ENCODE measurements around the gene SHPK. TPM values are rescaled to one million over a fixed set of nuclear protein-coding genes. Genes with fewer than 3 reads are reported as not detected.
A peak's percentile ranks its signal among the peaks of the same experiment; 100 is the strongest.

SHPK gene
- total and polyA plus RNA-seq, 8 donors = 7.4 to 10.5 (median 8.8) TPM

DNA sequence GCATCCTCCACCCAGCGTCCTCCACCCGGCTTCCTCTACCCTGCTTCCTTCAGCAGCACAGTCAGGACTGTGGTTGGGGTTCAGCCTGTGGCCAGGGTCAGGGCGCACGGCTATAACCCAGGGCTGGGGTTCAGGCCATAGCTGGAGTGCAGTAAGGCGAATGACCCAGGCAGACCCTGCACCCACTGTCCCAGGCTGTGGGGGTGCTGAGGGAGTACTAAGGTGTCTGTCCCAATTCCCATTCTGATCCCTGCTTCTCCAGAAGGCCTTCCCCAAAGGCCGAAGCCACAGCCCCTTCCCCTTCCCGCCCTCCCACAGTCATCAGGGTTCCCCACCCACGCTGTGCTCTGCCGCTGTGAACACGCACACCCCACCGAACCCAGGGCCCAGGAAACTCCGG, 45.0 kb upstream of the SHPK start:
- TF ChIP-seq, protein P1, sequence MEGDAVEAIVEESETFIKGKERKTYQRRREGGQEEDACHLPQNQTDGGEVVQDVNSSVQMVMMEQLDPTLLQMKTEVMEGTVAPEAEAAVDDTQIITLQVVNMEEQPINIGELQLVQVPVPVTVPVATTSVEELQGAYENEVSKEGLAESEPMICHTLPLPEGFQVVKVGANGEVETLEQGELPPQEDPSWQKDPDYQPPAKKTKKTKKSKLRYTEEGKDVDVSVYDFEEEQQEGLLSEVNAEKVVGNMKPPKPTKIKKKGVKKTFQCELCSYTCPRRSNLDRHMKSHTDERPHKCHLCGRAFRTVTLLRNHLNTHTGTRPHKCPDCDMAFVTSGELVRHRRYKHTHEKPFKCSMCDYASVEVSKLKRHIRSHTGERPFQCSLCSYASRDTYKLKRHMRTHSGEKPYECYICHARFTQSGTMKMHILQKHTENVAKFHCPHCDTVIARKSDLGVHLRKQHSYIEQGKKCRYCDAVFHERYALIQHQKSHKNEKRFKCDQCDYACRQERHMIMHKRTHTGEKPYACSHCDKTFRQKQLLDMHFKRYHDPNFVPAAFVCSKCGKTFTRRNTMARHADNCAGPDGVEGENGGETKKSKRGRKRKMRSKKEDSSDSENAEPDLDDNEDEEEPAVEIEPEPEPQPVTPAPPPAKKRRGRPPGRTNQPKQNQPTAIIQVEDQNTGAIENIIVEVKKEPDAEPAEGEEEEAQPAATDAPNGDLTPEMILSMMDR (IDR thresholded peaks at IDR 0.05) = no peak
- H3K4me1 ChIP-seq = no peaks in the 10 kb centered on the region
- no peak overlapping the region for H3K4me3 ChIP-seq
- H3K36me3 ChIP-seq = no peaks in the 10 kb centered on the region
- H3K9me3 ChIP-seq = no peaks in the 10 kb centered on the region
- intact Hi-C loops (cut with DNase I) = no loop called here
- no peak for ATAC-seq
- H3K27me3 ChIP-seq = no peaks in the 10 kb centered on the region
- no peak for FAIRE-seq
- DNase-seq = no peak
- 60 to 71% methylated on average over 12 of the region's 12 CpGs for WGBS, 2 donors
- no peak overlapping the region for H3K27ac ChIP-seq

DNA sequence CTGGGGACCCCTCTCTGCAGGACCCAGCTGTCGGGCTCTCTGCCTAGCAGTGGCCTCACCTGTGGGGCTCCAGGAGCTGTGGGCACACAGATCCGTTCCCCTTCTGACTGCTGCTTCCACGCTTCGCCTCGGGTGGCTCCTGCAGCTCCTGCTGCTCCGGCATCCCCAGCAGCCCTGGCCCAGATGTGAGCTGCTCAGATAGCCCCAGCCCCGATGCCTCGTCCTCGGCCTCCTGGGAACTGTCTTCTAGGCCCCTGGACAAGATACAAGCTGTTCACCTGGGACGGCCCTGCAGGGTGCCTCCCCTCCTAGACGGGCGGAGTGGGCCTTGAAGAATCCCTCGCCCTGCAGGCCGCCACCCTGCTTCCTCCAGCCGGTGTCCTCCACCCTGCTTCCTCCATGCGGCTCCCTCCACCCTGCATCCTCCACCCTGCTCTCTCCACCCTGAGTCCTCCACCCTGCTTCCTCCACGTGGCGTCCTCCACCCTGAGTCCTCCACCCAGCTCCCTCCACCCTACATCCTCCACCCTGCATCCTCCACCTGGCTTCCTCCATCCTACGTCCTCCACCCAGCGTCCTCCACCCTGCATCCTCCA, 43.6 kb upstream of the SHPK start:
- WGBS, 2 donors = 49 to 59% methylated on average over 20 of the region's 20 CpGs
- Histone ChIP-seq H3K27ac (no peak overlapping the region), H3K4me3 (no peak overlapping the region), H3K36me3 (no peaks in the 10 kb centered on the region), H3K27me3 (no peaks in the 10 kb centered on the region), H3K9me3 (no peaks in the 10 kb centered on the region), H3K4me1 (no peaks in the 10 kb centered on the region)
- DNase-seq (no peak), FAIRE-seq (no peak), ATAC-seq (no peak)
- intact Hi-C loops (cut with DNase I) = no loop called here
- TF ChIP-seq, protein P1 (IDR thresholded peaks at IDR 0.05) = no peak

DNA sequence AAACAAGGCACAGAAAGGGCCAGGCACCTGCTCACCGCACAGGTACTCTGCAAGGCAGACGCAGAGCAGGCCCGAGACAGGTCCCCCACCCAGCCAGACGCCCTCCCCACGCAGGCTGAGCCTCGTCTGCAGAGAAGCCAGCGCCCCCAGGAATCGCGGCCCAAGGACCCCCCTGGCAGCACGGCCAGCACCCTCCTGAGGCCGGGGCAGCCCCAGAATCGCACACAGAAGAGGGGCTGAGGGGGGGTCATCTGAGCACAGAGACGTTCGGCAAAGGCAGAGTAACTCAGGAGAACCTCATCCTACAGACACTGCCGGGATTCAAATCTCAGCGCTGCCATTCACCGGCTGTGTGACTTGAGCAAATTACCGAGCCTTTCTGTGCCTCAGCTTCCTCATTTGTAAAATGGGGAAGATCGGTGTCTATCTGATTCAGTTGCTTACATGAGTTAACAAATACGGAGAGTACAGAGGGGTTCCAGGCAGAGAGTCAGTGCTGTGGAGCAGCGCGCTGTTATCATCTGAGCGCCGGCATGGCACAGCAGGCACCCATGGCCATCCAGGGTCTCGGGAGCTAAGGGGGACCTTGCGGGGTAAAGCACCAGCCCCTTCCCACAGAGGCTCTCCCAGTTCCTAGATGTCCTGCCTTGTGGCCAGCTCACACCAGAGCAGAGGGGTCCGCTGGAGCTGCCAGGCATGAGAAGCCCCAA, 42.9 kb upstream of the SHPK start:
- WGBS, 2 donors = 77 to 80% methylated on average over 27 of the region's 27 CpGs
- no peak overlapping the region for H3K4me3 ChIP-seq
- H3K27ac ChIP-seq = no peak overlapping the region
- FAIRE-seq (no peak), DNase-seq (no peak), ATAC-seq (no peak)
- intact Hi-C loops (cut with DNase I) = no loop called here
- no peaks in the 10 kb centered on the region for H3K9me3 ChIP-seq
- H3K4me1 ChIP-seq = no peaks in the 10 kb centered on the region
- TF ChIP-seq, protein P1 (IDR thresholded peaks at IDR 0.05) = no peak
- no peaks in the 10 kb centered on the region for H3K27me3 ChIP-seq
- H3K36me3 ChIP-seq = no peaks in the 10 kb centered on the region

DNA sequence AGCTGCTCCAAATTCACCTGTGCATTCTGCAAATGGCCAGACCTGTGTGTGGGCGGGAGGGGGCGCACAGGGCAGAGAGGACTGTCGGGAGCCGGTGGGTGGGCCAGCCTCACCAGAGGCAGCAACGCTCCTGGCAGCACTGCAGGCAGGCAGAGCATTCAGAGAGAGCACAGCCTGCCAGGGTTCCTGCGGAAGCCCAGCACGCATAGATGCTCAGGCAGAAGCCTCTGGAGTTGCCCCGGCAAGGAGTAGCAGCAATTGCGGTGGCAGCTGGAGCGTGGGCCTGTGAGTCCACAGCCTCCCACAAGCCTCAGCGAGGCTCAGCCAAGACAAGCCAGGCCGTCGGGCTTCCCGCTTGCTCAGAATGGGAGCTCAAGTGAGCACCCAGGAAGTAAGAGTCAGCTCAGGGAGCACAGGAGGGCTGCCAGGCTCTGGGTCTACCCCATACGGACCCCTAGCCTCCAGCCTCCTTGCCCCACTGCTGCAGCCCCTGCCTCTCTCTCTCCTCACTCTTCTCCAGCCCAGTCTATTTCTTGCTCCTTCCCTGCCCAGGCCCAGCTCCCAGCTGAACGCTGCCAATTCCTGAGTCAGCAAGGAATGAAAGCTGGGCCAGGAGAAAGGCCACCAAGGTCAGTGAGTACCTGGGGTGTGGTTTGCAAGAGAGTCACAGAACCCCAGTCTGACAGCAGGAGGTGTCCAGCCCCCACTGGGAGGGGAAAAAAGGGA, 42.2 kb upstream of the SHPK start:
- 55 to 56% methylated on average over 13 to 16 of the region's 16 CpGs for WGBS, 2 donors
- FAIRE-seq (no peak), DNase-seq (no peak), ATAC-seq (peak in 1 of 4 donors; percentile 21)
- Histone ChIP-seq H3K4me1 (no peaks in the 10 kb centered on the region), H3K27me3 (no peaks in the 10 kb centered on the region), H3K27ac (no peak overlapping the region), H3K4me3 (no peak overlapping the region), H3K9me3 (no peaks in the 10 kb centered on the region), H3K36me3 (no peaks in the 10 kb centered on the region)
- intact Hi-C loops (cut with DNase I) = no loop called here
- TF ChIP-seq, protein P1 (IDR thresholded peaks at IDR 0.05) = no peak

Data from pancreas (tissue), 10 donors.